HG03571 (cell line): ENCODE measurements around the gene LTB4R.

Experiments
- ATAC-seq: cut with Tn5 transposase; IDR thresholded peaks from one replicate; pipeline ENCODE4 v1.9.1; 2021; ENCODE audit not compliant: unreplicated experiment

Gene LTB4R

GRCh38 chr14:24310646-24311604, at the start of gene LTB4R:
Gene LTB4R (plus strand): TSS chr14:24311502. CDS start chr14:24315652, 4,150 bp downstream.
- peak; percentile 64 for ATAC-seq

GRCh38 chr14:24261969-24262327, 49.4 kb upstream of the LTB4R start:
- no peak for ATAC-seq

GRCh38 chr14:24262821-24263733, 48.2 kb upstream of the LTB4R start, which contains the start of gene TGM1:
Gene TGM1 (minus strand): TSS chr14:24263177. CDS start chr14:24262352, 825 bp downstream.
- ATAC-seq = no peak

- no peak for ATAC-seq
Observed at GRCh38 chr14:24263848-24264247, 47.5 kb upstream of the LTB4R start.

GRCh38 chr14:24264298-24264697, 47.0 kb upstream of the LTB4R start:
- no peak for ATAC-seq

- no peak for ATAC-seq
Observed at GRCh38 chr14:24266344-24267244, 44.7 kb upstream of the LTB4R start.

- ATAC-seq = no peak
Observed at GRCh38 chr14:24267516-24267915, 43.8 kb upstream of the LTB4R start.

- ATAC-seq = no peak
Observed at GRCh38 chr14:24268225-24268624, 43.1 kb upstream of the LTB4R start.

GRCh38 chr14:24269368-24269767, 41.9 kb upstream of the LTB4R start:
- no peak for ATAC-seq

- no peak for ATAC-seq
Observed at GRCh38 chr14:24269910-24270536, 41.3 kb upstream of the LTB4R start.

GRCh38 chr14:24270537-24271133, 40.7 kb upstream of the LTB4R start:
- ATAC-seq = no peak

GRCh38 chr14:24271134-24271833, 40.0 kb upstream of the LTB4R start, which contains the start of gene RABGGTA:
Gene RABGGTA (minus strand): TSS chr14:24271597. CDS start chr14:24271115, 482 bp downstream.
- peak; percentile 75 for ATAC-seq

GRCh38 chr14:24271834-24272263, 39.5 kb upstream of the LTB4R start:
- no peak for ATAC-seq

- ATAC-seq = no peak
Observed at GRCh38 chr14:24272467-24272866, 38.8 kb upstream of the LTB4R start.

GRCh38 chr14:24273422-24273998, 37.8 kb upstream of the LTB4R start:
- no peak for ATAC-seq

- ATAC-seq = peak; percentile 33
Observed at GRCh38 chr14:24274101-24274543, 37.2 kb upstream of the LTB4R start.

- no peak for ATAC-seq
Observed at GRCh38 chr14:24277071-24277470, 34.2 kb upstream of the LTB4R start.

GRCh38 chr14:24277606-24278321, 33.5 kb upstream of the LTB4R start:
- ATAC-seq = no peak
